Measurements from ENCODE around the gene PRKD2.

DNA sequence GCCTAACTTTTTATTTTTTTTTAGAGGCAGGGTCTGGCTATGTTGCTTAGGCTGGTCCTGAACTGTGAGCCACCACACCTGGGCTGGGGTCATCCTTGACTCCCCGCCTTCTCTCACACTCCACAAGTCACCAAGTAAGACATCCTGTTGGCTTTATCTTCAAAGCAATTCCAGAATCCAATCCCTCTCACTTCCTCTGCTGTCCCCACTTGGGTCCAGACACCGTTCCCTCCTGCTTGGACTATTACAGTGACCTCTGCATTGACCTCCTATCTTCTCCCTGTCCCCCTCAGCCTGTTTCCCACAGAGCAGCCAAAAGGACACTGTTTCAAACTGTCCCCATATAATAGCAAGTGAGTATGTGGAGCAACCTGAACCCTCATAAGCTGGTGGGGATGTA lies 76.3 kb downstream of the PRKD2 start:
- TF ChIP-seq, protein P1, sequence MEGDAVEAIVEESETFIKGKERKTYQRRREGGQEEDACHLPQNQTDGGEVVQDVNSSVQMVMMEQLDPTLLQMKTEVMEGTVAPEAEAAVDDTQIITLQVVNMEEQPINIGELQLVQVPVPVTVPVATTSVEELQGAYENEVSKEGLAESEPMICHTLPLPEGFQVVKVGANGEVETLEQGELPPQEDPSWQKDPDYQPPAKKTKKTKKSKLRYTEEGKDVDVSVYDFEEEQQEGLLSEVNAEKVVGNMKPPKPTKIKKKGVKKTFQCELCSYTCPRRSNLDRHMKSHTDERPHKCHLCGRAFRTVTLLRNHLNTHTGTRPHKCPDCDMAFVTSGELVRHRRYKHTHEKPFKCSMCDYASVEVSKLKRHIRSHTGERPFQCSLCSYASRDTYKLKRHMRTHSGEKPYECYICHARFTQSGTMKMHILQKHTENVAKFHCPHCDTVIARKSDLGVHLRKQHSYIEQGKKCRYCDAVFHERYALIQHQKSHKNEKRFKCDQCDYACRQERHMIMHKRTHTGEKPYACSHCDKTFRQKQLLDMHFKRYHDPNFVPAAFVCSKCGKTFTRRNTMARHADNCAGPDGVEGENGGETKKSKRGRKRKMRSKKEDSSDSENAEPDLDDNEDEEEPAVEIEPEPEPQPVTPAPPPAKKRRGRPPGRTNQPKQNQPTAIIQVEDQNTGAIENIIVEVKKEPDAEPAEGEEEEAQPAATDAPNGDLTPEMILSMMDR (conservative IDR thresholded peaks at IDR 0.05; ENCODE audit: low read depth, low read length) = no peak
- TF ChIP-seq EZH2 (IDR thresholded peaks at IDR 0.05; ENCODE audit: borderline replicate concordance, low read depth, low read length, poor library complexity, severe bottlenecking) = no peak

Measured in A673 (cell line).